OCI-LY7 (cell line): Measurements from ENCODE around the gene NAV2. TPM values are rescaled to one million over a fixed set of nuclear protein-coding genes. Genes with fewer than 3 reads are reported as not detected.

Experiments used
- BruUV-seq: library from RNA; stranded (reverse); fragments of 400-500 nt; replicated peaks from 2 replicates; lab custom pipeline; 2021; lab: Mats Ljungman, UMichigan
- CTCF ChIA-PET: fragments of 300-600 bp; sonication (Branson Sonifier 250); formaldehyde crosslinking; loops from one replicate; lab custom pipeline; 2022; ENCODE audit warnings: antibody characterized with exemption; ENCODE audit not compliant: unreplicated experiment; lab: Charles Lee
- POLR2A ChIA-PET: fragments of 300-600 bp; sonication (Branson Sonifier 250); formaldehyde crosslinking; loops from one replicate; lab custom pipeline; 2022; ENCODE audit warnings: antibody characterized with exemption; lab: Charles Lee
- DNase-seq: peaks from one replicate; pipeline ENCODE4 v3.0.0-alpha.2; 2015; ENCODE audit warnings: low spot score
- H2AFZ ChIP-seq: fragments of 200-600 bp; sonication (generic), shearing (Covaris generic); 2 replicates; pipeline ENCODE4 v1.6.1; 2014; ENCODE audit warnings: mild to moderate bottlenecking, antibody characterized with exemption, low read length, moderate library complexity
- H3K27ac ChIP-seq: fragments of 200-600 bp; sonication (generic); 2 replicates; pipeline ENCODE4 v1.5.1; 2014; ENCODE audit warnings: mixed run types, low read depth, mild to moderate bottlenecking, moderate library complexity, low read length, inconsistent platforms; ENCODE audit not compliant: poor library complexity, severe bottlenecking
- H3K36me3 ChIP-seq: fragments of 200-600 bp; sonication (generic); 2 replicates; pipeline ENCODE4 v1.6.1; 2014; ENCODE audit warnings: mild to moderate bottlenecking, antibody characterized with exemption, low read length, moderate library complexity, mixed read lengths; ENCODE audit not compliant: insufficient read depth
- H3K4me1 ChIP-seq: fragments of 200-600 bp; sonication (generic); 2 replicates; pipeline ENCODE4 v1.5.1; 2014; ENCODE audit warnings: mild to moderate bottlenecking, low read length; ENCODE audit not compliant: insufficient read depth, poor library complexity, severe bottlenecking
- H3K4me2 ChIP-seq: fragments of 200-600 bp; sonication (generic); 2 replicates; pipeline ENCODE4 v1.6.1; 2014; ENCODE audit warnings: mild to moderate bottlenecking, low read length
- H3K4me3 ChIP-seq: fragments of 200-600 bp; sonication (generic); 2 replicates; pipeline ENCODE4 v1.5.1; 2014; ENCODE audit warnings: mild to moderate bottlenecking, low read depth, low read length; ENCODE audit not compliant: poor library complexity, severe bottlenecking
- H3K79me2 ChIP-seq: fragments of 200-600 bp; sonication (generic); 2 replicates; pipeline ENCODE4 v1.6.1; 2016; ENCODE audit warnings: low read depth, mild to moderate bottlenecking, low read length, moderate library complexity, mixed read lengths; ENCODE audit not compliant: insufficient read depth
- H3K9me2 ChIP-seq: fragments of 200-600 bp; sonication (generic); 2 replicates; pipeline ENCODE4 v1.6.1; 2016; ENCODE audit warnings: mild to moderate bottlenecking, low read length, mixed read lengths; ENCODE audit not compliant: insufficient read depth
- H3K9me3 ChIP-seq: fragments of 200-600 bp; sonication (generic); 2 replicates; pipeline ENCODE4 v1.6.1; 2014; ENCODE audit warnings: mild to moderate bottlenecking, mixed run types, low read length, mixed read lengths
- H4K20me1 ChIP-seq: fragments of 200-600 bp; sonication (generic); 2 replicates; pipeline ENCODE4 v1.6.1; 2014; ENCODE audit warnings: mild to moderate bottlenecking, antibody characterized with exemption, low read length, moderate library complexity, mixed read lengths; ENCODE audit not compliant: insufficient read depth
- EZH2phosphoT487 ChIP-seq: fragments of 200-600 bp; sonication (generic); IDR thresholded peaks from 2 replicates; pipeline ENCODE4 v1.6.1; 2018; ENCODE audit warnings: low read depth, borderline replicate concordance, mild to moderate bottlenecking, mixed run types, antibody characterized with exemption, low read length, moderate library complexity, mixed read lengths
- intact Hi-C: fragments of 100-400 bp; cut with micrococcal nuclease; formaldehyde crosslinking; loops from one replicate; pipeline ENCODE4 v1.10.0; 2022; ENCODE audit not compliant: unreplicated experiment
- total RNA-seq, 2 experiments: library from RNA; depleted of rRNA in 1 of 2; stranded (reverse); fragments of >200 nt in 1 of 2; shearing (Covaris generic) in 1 of 2; gene quantifications; 2 replicates each; pipeline ENCODE4 v1.2.3, GENCODE V29; 2014 to 2022
- TF ChIP-seq, protein P1 (sequence below): fragments of 200-600 bp; sonication (generic); conservative IDR thresholded peaks from 2 replicates; pipeline ENCODE4 v1.5.1; 2014; ENCODE audit warnings: mild to moderate bottlenecking, antibody characterized with exemption, low read length, moderate library complexity, mixed read lengths

The NAV2 gene
- total RNA-seq, 2 experiments from 2014 or later, result 0.06 to 0.68 TPM

DNA sequence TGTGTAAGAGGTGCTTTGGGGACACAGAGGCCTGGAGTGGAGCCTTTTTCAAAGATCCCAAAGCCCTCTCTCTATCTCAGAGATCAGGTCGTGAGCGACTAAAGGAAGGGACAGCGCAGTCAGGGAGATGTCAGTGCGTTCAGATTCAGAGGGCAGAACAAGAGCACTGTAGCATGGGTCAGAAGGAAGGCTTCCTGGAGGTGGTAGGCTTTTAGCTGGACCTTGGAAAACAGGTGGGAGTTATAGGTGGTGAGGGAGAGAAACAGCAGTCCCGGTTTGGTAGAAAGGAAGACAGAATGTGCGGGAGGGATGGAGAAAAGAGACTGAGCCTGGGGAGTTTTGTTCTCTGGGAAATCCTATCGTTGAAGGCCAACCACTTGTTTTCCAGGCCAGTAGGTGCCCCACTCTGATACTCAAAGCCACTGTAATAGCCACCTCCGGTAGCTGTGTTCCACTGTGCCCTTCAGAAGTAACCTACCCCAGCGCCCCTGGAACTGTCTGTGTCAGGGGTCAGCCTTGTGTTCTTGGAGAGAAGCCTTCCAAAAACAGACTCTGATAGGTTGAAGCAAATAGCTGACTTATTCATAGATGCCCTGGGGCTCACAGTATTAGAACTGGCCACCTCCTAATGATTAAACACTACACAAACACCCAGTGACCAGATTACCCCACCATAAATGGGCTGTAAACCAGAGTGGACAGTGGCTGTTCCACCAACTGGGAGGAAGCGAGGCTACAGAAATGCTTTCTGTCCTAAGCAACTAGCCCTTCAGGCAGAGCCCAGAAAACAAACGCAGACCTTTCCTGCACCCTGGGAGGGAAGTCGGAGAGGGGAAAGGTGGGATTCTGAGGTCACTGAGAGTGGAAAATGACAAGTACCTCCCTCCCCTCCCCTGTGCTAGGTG is 289.9 kb downstream of the NAV2 start:
- Histone ChIP-seq H3K9me2 (no peaks in the 10 kb centered on the region), H3K4me3 (no peak overlapping the region), H3K4me1 (no peaks in the 10 kb centered on the region), H2AFZ (no peak overlapping the region), H3K4me2 (no peak overlapping the region), H4K20me1 (no peaks in the 10 kb centered on the region), H3K36me3 (no peaks in the 10 kb centered on the region), H3K27ac (no peak overlapping the region), H3K9me3 (no peaks in the 10 kb centered on the region), H3K79me2 (no peaks in the 10 kb centered on the region)
- DNase-seq, result no peak
- POLR2A ChIA-PET, result no interaction called here
- intact Hi-C loops, result no loop called here
- TF ChIP-seq, protein P1, sequence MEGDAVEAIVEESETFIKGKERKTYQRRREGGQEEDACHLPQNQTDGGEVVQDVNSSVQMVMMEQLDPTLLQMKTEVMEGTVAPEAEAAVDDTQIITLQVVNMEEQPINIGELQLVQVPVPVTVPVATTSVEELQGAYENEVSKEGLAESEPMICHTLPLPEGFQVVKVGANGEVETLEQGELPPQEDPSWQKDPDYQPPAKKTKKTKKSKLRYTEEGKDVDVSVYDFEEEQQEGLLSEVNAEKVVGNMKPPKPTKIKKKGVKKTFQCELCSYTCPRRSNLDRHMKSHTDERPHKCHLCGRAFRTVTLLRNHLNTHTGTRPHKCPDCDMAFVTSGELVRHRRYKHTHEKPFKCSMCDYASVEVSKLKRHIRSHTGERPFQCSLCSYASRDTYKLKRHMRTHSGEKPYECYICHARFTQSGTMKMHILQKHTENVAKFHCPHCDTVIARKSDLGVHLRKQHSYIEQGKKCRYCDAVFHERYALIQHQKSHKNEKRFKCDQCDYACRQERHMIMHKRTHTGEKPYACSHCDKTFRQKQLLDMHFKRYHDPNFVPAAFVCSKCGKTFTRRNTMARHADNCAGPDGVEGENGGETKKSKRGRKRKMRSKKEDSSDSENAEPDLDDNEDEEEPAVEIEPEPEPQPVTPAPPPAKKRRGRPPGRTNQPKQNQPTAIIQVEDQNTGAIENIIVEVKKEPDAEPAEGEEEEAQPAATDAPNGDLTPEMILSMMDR, result no peak
- no peak for TF ChIP-seq EZH2phosphoT487
- no TSS peak for BruUV-seq
- CTCF ChIA-PET, result no interaction called here

DNA sequence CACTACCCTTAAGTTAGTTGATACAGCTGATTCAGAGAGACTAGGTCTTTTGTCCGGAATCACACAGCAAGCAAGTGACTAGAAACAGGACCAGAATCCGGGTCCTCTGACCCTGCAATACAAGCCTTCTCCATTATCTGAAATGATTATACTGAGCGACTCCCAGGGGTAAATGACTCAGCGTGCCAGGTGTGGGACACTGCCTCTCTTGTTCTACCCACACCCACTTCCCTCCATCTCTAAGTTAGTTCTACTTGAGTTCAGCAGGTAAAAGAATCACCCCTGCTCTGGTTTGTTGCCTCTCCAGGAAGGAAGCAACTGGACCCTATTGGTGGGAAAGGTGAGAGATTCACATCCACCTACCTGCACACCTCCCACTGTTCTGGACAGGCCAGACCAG is 290.7 kb downstream of the NAV2 start:
- no peaks in the 10 kb centered on the region for H3K36me3 ChIP-seq
- intact Hi-C loops, result no loop called here
- H3K79me2 ChIP-seq, result no peaks in the 10 kb centered on the region
- DNase-seq, result no peak
- H3K9me3 ChIP-seq, result no peaks in the 10 kb centered on the region
- ChIA-PET CTCF (no interaction called here), POLR2A (no interaction called here)
- TF ChIP-seq, protein P1, result no peak
- no peak for TF ChIP-seq EZH2phosphoT487
- H3K27ac ChIP-seq, result no peak overlapping the region
- no peak overlapping the region for H3K4me2 ChIP-seq
- no peak overlapping the region for H3K4me3 ChIP-seq
- H3K4me1 ChIP-seq, result no peaks in the 10 kb centered on the region
- H3K9me2 ChIP-seq, result no peaks in the 10 kb centered on the region
- H2AFZ ChIP-seq, result no peak overlapping the region
- no peaks in the 10 kb centered on the region for H4K20me1 ChIP-seq
- BruUV-seq, result no TSS peak

DNA sequence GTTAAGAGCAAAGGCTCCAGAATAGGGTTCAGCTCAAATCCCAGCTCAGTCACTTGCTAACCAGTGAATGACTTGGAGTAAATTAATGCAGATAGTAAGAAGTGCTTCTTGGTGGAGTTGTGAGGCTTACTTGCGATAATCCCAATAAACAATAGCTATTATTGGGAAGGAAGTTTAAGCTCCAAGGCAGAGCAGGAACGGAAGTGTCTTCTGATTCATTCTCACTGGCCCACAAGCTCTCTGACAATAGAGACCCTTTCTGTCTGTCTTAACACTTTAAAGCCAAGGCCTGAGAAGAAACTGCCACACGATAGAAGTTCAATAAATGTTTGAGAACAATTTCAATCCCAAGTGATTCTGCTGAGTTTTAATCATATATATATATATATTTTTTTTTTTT is 292.2 kb downstream of the NAV2 start:
- Histone ChIP-seq H2AFZ (no peak overlapping the region), H3K9me2 (no peaks in the 10 kb centered on the region), H3K36me3 (no peaks in the 10 kb centered on the region), H3K79me2 (no peaks in the 10 kb centered on the region), H3K27ac (no peak overlapping the region), H3K9me3 (no peaks in the 10 kb centered on the region), H3K4me1 (no peaks in the 10 kb centered on the region), H3K4me3 (no peak overlapping the region), H4K20me1 (no peaks in the 10 kb centered on the region), H3K4me2 (no peak overlapping the region)
- ChIA-PET CTCF (no interaction called here), POLR2A (interaction anchor here (0.7 kb wide), 2 partner anchors 79 to 1036 kb away, joined by 3 to 6 read pairs; no protein-coding TSS in a partner anchor)
- intact Hi-C loops, result no loop called here
- TF ChIP-seq, protein P1, result no peak
- no peak for TF ChIP-seq EZH2phosphoT487
- DNase-seq, result no peak
- BruUV-seq, result no TSS peak
